Transverse colon (tissue), 3 donors: Measurements from ENCODE around the gene ZDHHC7.

Experiments used
- POLR2A ChIP-seq: fragments of 450-650 bp; IDR thresholded peaks from one replicate; pipeline ENCODE4 v1.6.1; 2016; ENCODE audit warnings: antibody characterized with exemption, mild to moderate bottlenecking, moderate library complexity
- POLR2AphosphoS5 ChIP-seq, 3 donors: sonication (generic); formaldehyde crosslinking; IDR thresholded peaks; one replicate each; pipeline ENCODE4 v1.6.1; 2016; ENCODE audit warnings: antibody characterized with exemption in 3 of 3

GRCh38 chr16:85034591-85035433 is 23.5 kb upstream of the ZDHHC7 start:
- no peak for TF ChIP-seq POLR2A
- no peak for TF ChIP-seq POLR2AphosphoS5 (IDR thresholded peaks at IDR 0.05)
